ENCODE measurements around the gene SLC38A6.

SLC38A6 gene

GRCh38 chr14:61101803-61102548 lies 120.9 kb downstream of the SLC38A6 start:
- Histone ChIP-seq H4K20me1 (ENCODE audit: insufficient read depth, low read length) (no peaks in the 10 kb centered on the region), H3K4me1 (ENCODE audit: low read length) (peaks cover 47% of the 10 kb centered on the region), H2AFZ (ENCODE audit: low read depth, low read length) (no peak overlapping the region), H3K79me2 (ENCODE audit: low read length) (no peaks in the 10 kb centered on the region), H3K9ac (ENCODE audit: low read length) (no peak overlapping the region; the same call in 1 of the 2 replicates), H3K4me2 (ENCODE audit: low read length) (peak overlapping the region; percentile 96), H3K4me3 (ENCODE audit: low read length) (peak overlapping the region; percentile 8; the same call in 1 of the 2 replicates), H3K27me3 (ENCODE audit: low read depth, low read length) (no peaks in the 10 kb centered on the region), H3K27ac (ENCODE audit: low read length) (no peak overlapping the region), H3K9me3 (ENCODE audit: insufficient read depth, low read length) (no peaks in the 10 kb centered on the region), H3K36me3 (replicated peaks; ENCODE audit: low read depth, low read length) (peaks cover 3% of the 10 kb centered on the region)
- TF ChIP-seq EZH2phosphoT487 (IDR thresholded peaks at IDR 0.05; ENCODE audit: low read depth) (no peak), CTCF (IDR thresholded peaks at IDR 0.05; ENCODE audit: low read depth, low read length) (no peak)
